ENCODE data around the gene CADM4. TPM values are rescaled to one million over a fixed set of nuclear protein-coding genes. Genes with fewer than 3 reads are reported as not detected.

Gene CADM4
- total RNA-seq, 1 donor from 2014 or later, result 11.9 TPM

GRCh38 chr19:43633520-43633919 is 6.1 kb downstream of the CADM4 start:
- no peak for DNase-seq

- no peak for DNase-seq
Measured at GRCh38 chr19:43631491-43631890, 8.2 kb downstream of the CADM4 start.

GRCh38 chr19:43628646-43629326 is 10.9 kb downstream of the CADM4 start:
- DNase-seq, result no peak

GRCh38 chr19:43626838-43627237 is 12.8 kb downstream of the CADM4 start:
- no peak for DNase-seq

- peak; percentile 46 for DNase-seq
Measured at GRCh38 chr19:43625918-43626579, 13.6 kb downstream of the CADM4 start.

- DNase-seq, result peak; percentile 28
Measured at GRCh38 chr19:43624933-43625332, 14.7 kb downstream of the CADM4 start.

GRCh38 chr19:43623889-43624670 is 15.6 kb downstream of the CADM4 start:
- DNase-seq, result no peak

- DNase-seq, result no peak
Measured at GRCh38 chr19:43622956-43623355, 16.7 kb downstream of the CADM4 start.

- DNase-seq, result no peak
Measured at GRCh38 chr19:43622070-43622469, 17.6 kb downstream of the CADM4 start.

- DNase-seq, result no peak
Measured at GRCh38 chr19:43620061-43621001, 19.3 kb downstream of the CADM4 start.

- peak; percentile 94 for DNase-seq
Measured at GRCh38 chr19:43619262-43620060, 20.2 kb downstream of the CADM4 start, which contains the start of gene ZNF428. Gene ZNF428 (minus strand): TSS chr19:43619629. CDS start chr19:43614304, 5,325 bp downstream.

- peak; percentile 64 for DNase-seq
Measured at GRCh38 chr19:43618921-43619261, 20.8 kb downstream of the CADM4 start.

- DNase-seq, result no peak
Measured at GRCh38 chr19:43616954-43617353, 22.7 kb downstream of the CADM4 start.

GRCh38 chr19:43616306-43616705 is 23.3 kb downstream of the CADM4 start:
- DNase-seq, result no peak

- DNase-seq, result no peak
Measured at GRCh38 chr19:43612374-43612773, 27.3 kb downstream of the CADM4 start.

- no peak for DNase-seq
Measured at GRCh38 chr19:43611788-43612187, 27.9 kb downstream of the CADM4 start, which contains the start of gene SRRM5. Gene SRRM5 (plus strand): TSS chr19:43612088. CDS start chr19:43612122, 34 bp downstream.

GRCh38 chr19:43610493-43610892 is 29.2 kb downstream of the CADM4 start:
- no peak for DNase-seq

- DNase-seq, result no peak
Measured at GRCh38 chr19:43609872-43610271, 29.8 kb downstream of the CADM4 start.

- DNase-seq, result no peak
Measured at GRCh38 chr19:43607238-43608205, 32.1 kb downstream of the CADM4 start.

GRCh38 chr19:43606569-43607229 is 33.0 kb downstream of the CADM4 start:
- no peak for DNase-seq

Measured in dermis blood vessel endothelial cell (primary cell).